Fibroblast of skin of left quadriceps (primary cell): ENCODE measurements around the gene HS6ST3.

Experiments
- DNase-seq, 2 experiments: peaks; one replicate each; pipeline ENCODE4 v3.0.0-alpha.2; 2013; ENCODE audit warnings: low read depth in 2 of 2

HS6ST3 gene

DNA sequence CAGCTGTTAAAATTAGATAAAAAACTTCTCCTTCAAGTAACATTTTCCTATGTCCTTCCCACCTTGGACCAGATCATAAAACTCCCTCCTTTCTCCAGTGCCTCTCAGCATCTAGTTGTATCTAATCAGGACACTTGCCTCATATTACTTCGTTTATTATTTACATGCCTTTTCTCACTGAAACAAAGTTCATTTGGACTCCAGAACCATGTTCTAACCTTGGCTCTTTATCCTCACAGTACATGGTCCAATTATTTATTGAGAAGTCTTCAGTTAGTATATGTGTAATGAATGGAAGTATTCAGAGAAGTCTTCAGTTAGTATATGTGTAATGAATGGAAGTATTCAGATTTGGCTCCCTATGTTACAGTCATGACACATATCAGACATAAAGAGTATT, 561.7 kb downstream of the HS6ST3 start:
- DNase-seq: no peak

DNA sequence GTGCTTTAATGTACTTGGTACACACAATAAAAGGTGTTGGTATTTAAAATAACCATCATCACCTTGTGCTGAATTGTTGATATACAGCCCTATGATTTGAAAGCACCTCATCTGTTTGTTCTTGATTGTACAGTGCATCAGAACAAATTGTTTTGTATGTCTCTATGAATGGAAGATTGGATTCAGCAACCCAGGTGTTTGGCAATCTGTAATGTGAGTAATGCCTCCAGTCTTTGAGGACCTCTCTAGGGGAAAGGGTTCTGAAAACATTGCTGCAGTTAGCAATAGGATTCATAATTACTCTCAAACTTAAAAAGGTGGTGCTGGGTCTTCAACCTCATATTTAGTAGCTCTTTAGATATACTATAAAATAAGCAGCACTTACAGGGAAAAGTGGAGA, 562.6 kb downstream of the HS6ST3 start:
- DNase-seq: no peak

- no peak for DNase-seq
These were observed 571.7 kb downstream of the HS6ST3 start for GRCh38 chr13:96661612-96662011.

DNA sequence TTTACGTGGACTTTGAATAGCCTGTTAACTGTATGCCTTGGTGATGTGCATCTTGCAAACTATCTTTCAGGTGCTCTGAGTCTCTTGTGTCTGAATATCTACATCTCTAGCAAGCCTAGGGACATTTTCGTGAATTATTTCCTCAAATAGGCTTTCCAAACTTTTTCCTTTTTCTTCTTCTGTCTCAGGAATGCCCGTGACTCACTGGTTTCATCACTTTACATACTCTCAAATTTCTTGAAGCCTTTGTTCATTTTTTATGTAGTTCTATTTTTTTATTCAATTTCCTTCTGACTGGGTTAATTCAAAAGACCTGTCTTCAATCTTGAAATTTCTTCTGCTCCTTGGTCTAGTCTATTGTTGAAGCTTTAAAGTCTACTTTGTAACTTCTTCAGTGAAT, 572.1 kb downstream of the HS6ST3 start:
- DNase-seq: no peak

- no peak for DNase-seq
These were observed 577.5 kb downstream of the HS6ST3 start for GRCh38 chr13:96667294-96668018.

GRCh38 chr13:96671073-96671472, 581.2 kb downstream of the HS6ST3 start:
- no peak for DNase-seq

- DNase-seq: no peak
These were observed 582.1 kb downstream of the HS6ST3 start for GRCh38 chr13:96672016-96672415.

- no peak for DNase-seq
These were observed 583.9 kb downstream of the HS6ST3 start for GRCh38 chr13:96673825-96674224.

DNA sequence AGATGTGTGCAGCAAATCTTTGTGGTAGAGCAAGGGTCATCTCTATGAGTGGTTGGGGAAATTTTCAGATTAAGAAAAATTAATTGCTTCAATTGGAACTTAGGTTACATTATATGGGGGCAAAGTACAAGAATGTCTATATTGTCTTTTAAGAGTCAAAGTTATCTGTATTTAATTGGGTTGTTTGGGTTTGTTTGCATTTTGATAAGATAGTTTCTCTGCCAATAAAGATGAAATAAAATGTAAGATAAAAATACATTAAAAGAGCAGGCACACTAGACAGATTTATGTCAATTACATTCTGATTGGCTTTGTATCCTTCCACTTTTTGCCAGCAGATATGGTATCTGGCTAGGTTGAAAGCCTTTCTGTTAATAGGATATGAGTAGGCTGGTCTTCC, 587.1 kb downstream of the HS6ST3 start:
- no peak for DNase-seq

GRCh38 chr13:96678801-96679200, 588.9 kb downstream of the HS6ST3 start:
- DNase-seq: no peak

- DNase-seq: no peak
These were observed 591.0 kb downstream of the HS6ST3 start for GRCh38 chr13:96680898-96681297.

DNA sequence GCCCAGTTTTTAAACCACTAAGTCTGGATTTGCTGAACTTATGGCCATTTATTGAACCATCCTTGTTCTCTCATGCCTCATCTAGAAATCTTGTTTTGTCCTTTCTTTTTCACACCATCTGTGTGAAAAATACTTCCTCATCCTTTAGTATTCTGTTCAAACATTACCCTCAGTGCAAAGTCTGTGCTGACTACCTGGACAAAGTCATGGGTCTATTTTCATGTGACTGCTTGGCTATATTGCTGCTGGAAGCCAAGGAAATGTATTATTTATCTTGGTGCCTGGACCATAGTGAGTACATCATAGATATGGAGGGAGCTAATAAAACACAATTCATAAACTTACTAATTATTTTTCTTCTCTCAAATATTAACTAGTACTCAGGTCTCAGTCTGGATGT, 591.9 kb downstream of the HS6ST3 start:
- DNase-seq: no peak

DNA sequence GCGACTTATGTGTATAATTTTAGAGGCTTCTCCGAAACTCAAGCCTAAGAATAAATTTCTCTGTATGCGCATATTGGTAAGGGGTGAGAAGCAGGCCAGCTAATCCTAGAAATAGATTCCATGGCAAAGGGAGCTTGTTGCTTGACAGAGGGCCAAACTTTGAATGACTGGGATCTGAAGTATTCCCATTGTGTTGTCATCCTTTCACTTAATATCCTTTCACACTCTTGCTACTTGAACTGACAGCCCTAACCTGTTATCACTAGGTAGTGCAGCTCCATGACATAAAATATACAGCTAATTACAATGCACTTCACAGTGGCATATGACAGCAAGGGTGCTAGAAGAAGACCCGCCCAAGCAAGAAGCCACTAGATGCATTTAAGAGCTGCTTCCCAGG, 594.6 kb downstream of the HS6ST3 start:
- DNase-seq: no peak

DNA sequence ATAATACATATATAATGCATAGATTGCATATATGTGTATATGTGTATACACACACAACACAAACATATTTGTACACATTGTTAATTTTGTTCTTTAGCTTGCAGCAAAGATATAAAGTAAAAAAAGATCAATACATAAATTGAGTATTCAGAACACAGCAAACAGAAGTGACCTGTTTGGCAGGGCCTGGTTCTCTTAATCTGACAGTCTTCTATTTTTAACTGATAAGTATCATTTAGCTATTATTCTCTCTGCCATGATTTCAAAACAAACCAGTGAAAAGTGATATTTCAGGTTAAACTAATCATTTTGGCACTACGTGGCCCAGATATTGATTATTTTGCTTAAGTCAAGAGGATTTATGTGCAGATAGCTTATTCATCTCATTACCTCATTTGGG, 595.0 kb downstream of the HS6ST3 start:
- DNase-seq: no peak

DNA sequence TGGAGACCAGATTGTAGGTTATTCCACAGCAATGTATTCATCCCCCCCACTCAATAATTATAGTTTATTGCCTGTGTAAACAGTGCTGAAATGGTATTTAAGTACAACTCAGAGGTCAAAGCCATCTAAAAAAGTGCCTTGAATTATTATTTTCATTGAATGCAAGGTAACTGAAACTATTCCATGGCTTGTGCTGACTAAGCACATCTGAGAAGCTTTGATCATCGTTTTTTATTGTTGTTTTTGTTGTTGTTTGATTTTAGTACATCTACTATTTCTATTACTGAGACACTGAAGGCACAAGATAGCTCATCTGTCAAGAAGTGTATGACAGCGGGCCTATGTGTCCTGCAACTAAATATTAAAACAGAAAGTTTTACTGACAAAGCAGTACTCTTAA, 596.4 kb downstream of the HS6ST3 start:
- DNase-seq: no peak

DNA sequence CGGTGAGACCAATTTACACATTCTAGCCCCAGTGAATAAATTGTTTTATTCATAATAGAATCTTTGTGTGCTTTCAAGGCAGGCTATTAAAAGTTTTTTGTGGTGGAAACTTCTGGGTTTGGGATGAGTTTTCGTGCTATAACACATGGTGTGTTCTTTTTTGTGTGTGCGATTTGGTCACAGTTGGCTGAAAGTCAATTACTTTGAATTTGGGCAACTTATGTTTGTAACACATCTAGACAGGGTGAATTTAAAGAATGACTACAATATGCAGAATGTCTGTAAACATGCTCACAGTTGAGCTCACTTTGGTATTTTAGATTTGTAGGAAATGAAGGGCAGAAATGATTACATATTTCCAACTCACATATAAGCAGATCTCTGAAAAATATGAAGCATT, 597.3 kb downstream of the HS6ST3 start:
- DNase-seq: no peak

DNA sequence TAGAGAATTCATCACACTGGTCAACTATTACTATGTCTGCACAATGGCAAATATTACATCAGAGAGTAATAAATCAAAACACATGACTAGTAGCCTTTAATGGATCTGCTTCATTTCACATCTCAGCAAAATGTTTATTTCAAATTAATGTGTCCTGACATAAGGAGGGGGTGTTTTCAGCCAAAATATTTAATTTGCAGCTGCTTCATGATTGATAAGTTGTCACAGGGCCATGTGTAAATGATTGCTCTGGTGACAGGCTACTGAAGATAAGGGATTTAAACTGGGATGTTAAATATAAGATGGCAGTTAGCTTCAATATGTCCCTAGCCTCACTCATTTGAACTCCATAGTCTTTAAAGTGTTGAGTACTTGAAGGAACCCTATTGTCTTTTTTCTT, 601.1 kb downstream of the HS6ST3 start:
- DNase-seq: no peak

DNA sequence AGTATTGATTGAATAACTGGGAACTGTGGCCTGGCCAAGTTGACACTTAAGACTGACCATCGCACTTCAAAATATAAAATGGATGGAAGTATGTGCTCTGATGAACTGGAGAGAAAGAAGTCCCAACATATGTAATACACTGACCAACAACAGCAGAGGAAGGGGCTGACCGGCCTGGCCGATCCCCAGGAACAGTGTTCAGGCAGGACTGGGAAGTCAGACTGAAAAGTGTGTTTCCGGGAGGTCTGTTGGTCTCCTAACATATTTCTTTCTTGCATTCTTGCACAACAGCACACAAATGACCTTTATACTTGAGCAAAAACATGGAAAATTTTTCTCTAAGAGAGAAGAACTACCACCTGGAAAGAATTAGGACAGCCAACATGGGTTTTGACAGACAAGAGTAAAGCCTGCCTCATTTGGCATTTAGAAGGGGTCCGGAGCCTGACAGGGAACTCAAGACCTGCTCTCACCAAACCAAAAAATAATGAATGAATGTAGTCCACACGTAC, 606.5 kb downstream of the HS6ST3 start:
- DNase-seq: no peak

GRCh38 chr13:96700657-96701056, 610.8 kb downstream of the HS6ST3 start:
- no peak for DNase-seq

DNA sequence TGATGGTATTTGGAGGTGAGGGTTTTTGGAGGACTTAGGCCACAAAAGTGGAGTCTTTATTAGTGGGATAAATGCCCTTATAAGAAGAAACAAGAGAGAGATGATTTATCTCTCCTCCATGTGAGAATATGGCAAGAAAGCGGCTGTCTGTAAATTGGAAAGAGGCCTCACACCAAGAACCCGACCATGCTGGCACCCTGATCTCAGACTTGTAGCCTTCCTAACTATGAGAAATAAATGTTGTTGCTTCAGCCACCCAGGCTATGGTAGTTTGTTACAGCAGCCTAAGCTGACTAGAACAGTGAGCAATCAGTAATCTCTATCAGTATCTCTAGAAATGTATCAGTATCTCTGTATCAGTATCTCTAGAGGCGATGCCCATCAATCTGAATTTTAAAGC, 617.2 kb downstream of the HS6ST3 start:
- no peak for DNase-seq

- DNase-seq: no peak
These were observed 620.4 kb downstream of the HS6ST3 start for GRCh38 chr13:96710166-96710862.

- DNase-seq: no peak
These were observed 630.5 kb downstream of the HS6ST3 start for GRCh38 chr13:96720446-96720845.

DNA sequence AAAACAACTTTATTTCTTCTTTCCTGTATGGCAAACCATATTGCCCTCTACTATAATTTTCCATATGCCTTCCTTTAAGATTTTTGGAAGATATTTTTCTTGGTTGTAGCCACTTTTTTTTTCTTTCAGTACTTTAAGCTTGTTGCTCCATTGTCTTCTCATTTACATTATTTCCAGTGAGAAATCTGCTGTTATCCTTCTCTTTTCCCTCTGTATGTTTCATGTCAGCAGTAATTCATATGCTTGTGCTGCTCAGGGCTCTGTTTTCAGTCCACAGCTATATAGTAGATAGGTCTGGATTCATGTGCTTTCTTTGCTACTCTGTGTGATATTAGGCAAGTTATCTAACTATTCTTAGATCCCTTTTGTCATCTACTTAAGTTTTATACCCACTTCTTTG, 636.7 kb downstream of the HS6ST3 start:
- no peak for DNase-seq
